Renal pelvis (tissue), 4 donors: ENCODE results near the gene KIAA0586. TPM values are rescaled to one million over a fixed set of nuclear protein-coding genes. Genes with fewer than 3 reads are reported as not detected.

Source experiments
- DNase-seq: peaks from one replicate; pipeline ENCODE4 v3.0.0-alpha.2; 2013
- polyA plus RNA-seq, 3 donors: library from polyadenylated mRNA; unstranded; fragments of 120-200 nt; gene quantifications; one replicate each; pipeline ENCODE4 v1.2.1, GENCODE V29; 2013; ENCODE audit not compliant: insufficient read length in 3 of 3

KIAA0586 gene
- polyA plus RNA-seq, 3 donors, result 12.1 to 25.1 (median 21.3) TPM

DNA sequence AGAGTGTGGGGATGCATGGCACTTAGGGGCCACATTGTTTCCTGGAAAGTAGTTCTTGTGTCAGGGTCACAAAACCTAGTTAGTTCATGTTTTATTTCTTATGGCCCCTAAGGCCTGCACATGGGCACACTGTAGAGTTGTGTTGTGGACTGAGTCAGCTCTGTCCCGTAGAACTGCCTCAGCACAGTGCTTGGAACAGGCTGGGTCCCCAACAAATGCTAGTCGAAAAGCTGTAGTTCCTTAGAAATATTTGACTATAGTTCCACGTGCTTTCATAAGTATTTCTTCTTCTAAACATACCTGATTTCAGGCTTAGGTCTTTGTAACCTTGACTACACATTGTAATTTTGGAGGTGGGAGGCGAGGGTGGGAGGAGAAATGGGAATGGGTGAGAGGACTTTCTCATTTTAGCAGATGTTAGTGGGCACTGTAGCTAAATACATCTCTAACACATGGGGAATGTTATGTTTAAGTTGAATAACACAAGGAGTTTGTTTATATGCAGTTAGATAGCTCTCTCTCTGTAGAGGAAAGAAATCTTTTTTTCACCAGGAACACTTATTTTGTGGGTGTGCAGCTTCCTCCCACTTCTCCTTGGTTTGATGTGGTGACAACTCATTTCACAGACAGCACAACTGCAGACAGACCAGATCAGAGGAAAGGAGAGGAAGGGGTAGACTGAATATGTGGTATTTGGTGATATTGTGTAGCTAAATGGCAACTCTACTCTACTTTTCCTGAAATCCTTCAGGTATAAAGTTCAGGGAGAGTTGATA, 170.7 kb downstream of the KIAA0586 start:
- DNase-seq, result no peak

DNA sequence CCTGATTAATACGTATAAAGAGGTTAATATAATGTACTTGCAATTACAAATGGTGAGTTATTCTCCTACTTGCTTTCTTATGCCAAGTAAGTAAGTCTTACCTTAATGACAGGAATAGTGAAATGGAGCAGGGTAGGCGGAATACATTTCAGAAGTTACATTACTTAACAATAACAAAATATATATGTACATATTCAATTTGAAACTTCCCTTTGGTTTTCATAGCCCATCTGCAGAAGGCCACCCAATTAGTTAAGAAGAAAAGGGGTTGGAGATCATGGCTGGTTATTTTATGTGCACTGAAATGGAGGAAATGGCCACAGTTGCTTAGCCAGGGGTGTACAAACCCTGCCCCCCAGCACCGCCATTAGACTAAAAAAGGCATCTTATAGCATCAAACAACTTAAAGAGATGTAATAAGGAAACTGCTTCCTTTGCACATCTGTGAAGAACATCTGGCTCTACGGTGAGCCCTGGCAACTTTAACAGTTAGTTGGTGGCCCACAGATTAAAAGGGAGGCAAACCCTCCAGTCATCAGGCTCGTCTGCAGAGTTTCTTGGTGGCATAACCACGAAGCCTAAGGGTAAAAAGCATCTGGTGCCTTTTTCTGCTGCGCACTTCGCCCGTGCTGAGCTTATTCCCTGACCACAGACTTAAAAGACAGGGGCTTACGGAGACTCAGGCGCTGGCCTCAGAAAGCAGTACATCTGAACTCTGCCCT, 171.4 kb downstream of the KIAA0586 start:
- DNase-seq, result no peak

GRCh38 chr14:58599707-58600106, 172.2 kb downstream of the KIAA0586 start:
- no peak for DNase-seq

Other genes with a start within 250 kb of the KIAA0586 start
- 10 to 100 TPM; 92.6 to 96.6 (median 96.0) TPM for gene ACTR10, start 227.6 kb upstream of the KIAA0586 start, polyA plus RNA-seq
- 100 to 1,000 TPM; 137 to 167 (median 164) TPM for gene PSMA3, start 182.9 kb upstream of the KIAA0586 start, polyA plus RNA-seq
- gene ARID4A, start 129.2 kb upstream of the KIAA0586 start, polyA plus RNA-seq, result 10 to 100 TPM; 26.3 to 37.9 (median 34.9) TPM
- gene TOMM20L, start 31.8 kb upstream of the KIAA0586 start, polyA plus RNA-seq, result 1 to 10 TPM; 1.5 to 2.8 (median 2.3) TPM
- gene TIMM9, start 188 bp upstream of the KIAA0586 start, polyA plus RNA-seq, result 10 to 100 TPM; 77.1 to 78.4 (median 77.2) TPM
- gene DACT1, start 210.2 kb downstream of the KIAA0586 start, polyA plus RNA-seq, result 10 to 100 TPM; 23.4 to 34.4 (median 31.7) TPM